HG03175 (cell line): ENCODE results near the gene RAP1GDS1.
A peak's percentile ranks its signal among the peaks of the same experiment; 100 is the strongest.
"Not testable (repeated sequence)": the region's sequence is repeated elsewhere in the genome, so short reads cannot be mapped to it uniquely, and the experiment has no call there.

ENCODE experiments used
- ATAC-seq: cut with Tn5 transposase; IDR thresholded peaks from one replicate; pipeline ENCODE4 v1.9.1; 2021; ENCODE audit warnings: mild to moderate bottlenecking, moderate library complexity; ENCODE audit not compliant: unreplicated experiment

The RAP1GDS1 gene

GRCh38 chr4:98287328-98287727 is 26.1 kb downstream of the RAP1GDS1 start:
- ATAC-seq, result no peak

GRCh38 chr4:98288671-98289070 is 27.5 kb downstream of the RAP1GDS1 start:
- ATAC-seq, result peak; percentile 37

GRCh38 chr4:98289375-98289774 is 28.2 kb downstream of the RAP1GDS1 start:
- peak; percentile 71 for ATAC-seq

- no peak for ATAC-seq
These were observed 29.3 kb downstream of the RAP1GDS1 start for GRCh38 chr4:98290511-98290910.

- no peak for ATAC-seq
These were observed 32.1 kb downstream of the RAP1GDS1 start for GRCh38 chr4:98293104-98293887.

- no peak for ATAC-seq
These were observed 36.8 kb downstream of the RAP1GDS1 start for GRCh38 chr4:98298022-98298421.

GRCh38 chr4:98300706-98301105 is 39.5 kb downstream of the RAP1GDS1 start:
- no peak for ATAC-seq

GRCh38 chr4:98305576-98305975 is 44.4 kb downstream of the RAP1GDS1 start:
- ATAC-seq, result no peak

- no peak for ATAC-seq
These were observed 49.7 kb downstream of the RAP1GDS1 start for GRCh38 chr4:98310867-98311266.

- ATAC-seq, result no peak
These were observed 50.5 kb downstream of the RAP1GDS1 start for GRCh38 chr4:98311656-98312055.

GRCh38 chr4:98314791-98315565 is 53.8 kb downstream of the RAP1GDS1 start:
- ATAC-seq, result no peak

GRCh38 chr4:98318521-98318920 is 57.3 kb downstream of the RAP1GDS1 start:
- no peak for ATAC-seq

GRCh38 chr4:98319021-98319420 is 57.8 kb downstream of the RAP1GDS1 start:
- no peak for ATAC-seq

- ATAC-seq, result no peak
These were observed 65.0 kb downstream of the RAP1GDS1 start for GRCh38 chr4:98326168-98326567.

GRCh38 chr4:98327694-98328093 is 66.5 kb downstream of the RAP1GDS1 start:
- ATAC-seq, result no peak

- ATAC-seq, result not testable (repeated sequence)
These were observed 68.9 kb downstream of the RAP1GDS1 start for GRCh38 chr4:98329879-98330640.

- ATAC-seq, result no peak
These were observed 70.8 kb downstream of the RAP1GDS1 start for GRCh38 chr4:98332017-98332416.

GRCh38 chr4:98334461-98334860 is 73.3 kb downstream of the RAP1GDS1 start:
- no peak for ATAC-seq

GRCh38 chr4:98338761-98339438 is 77.7 kb downstream of the RAP1GDS1 start:
- no peak for ATAC-seq

GRCh38 chr4:98341309-98341708 is 80.1 kb downstream of the RAP1GDS1 start:
- ATAC-seq, result no peak

- ATAC-seq, result no peak
These were observed 82.4 kb downstream of the RAP1GDS1 start for GRCh38 chr4:98343626-98344025.
